NCI-H460 (cell line): ENCODE results near the gene SUPT3H. TPM values are rescaled to one million over a fixed set of nuclear protein-coding genes. Genes with fewer than 3 reads are reported as not detected.

Source experiments
- DNase-seq: peaks from one replicate; pipeline ENCODE4 v3.0.0-alpha.2; 2016; ENCODE audit warnings: low read depth; ENCODE audit errors: extremely low read depth
- total RNA-seq: library from RNA; depleted of rRNA; stranded (reverse); fragments of >200 nt; shearing (Covaris generic); gene quantifications from 2 replicates; pipeline ENCODE4 v1.2.3, GENCODE V29; 2014

SUPT3H gene
- total RNA-seq, 1 experiment from 2014 or later, result 5.9 TPM

DNA sequence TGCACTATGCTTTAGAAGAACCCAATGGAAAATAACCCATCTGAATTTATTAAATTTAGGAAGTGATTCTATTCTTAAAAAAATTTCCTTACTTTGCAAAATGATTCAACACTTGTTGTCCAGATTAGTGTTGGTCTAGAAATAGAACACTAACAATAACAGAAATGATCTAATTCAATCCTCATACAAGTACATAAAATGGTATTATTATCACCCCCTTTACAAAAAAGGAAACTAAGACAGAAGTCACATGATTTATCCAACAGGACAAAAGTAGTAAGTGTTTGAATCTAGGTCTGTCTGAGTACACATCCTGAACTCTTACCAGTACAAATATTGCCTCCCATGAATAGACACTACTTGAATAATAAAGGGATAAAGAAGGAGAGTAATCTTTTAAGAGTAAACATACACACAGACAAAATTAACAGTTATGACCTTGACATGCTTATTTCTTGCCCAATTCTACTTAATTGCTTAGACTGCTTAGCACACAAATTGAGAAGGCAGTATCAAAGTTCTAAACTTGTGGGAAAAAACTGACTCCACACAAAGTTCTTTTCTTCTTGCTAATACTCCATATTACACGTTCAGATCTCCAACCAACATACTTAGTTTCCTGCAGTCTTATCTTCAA lies 245.0 kb downstream of the SUPT3H start:
- no peak for DNase-seq

DNA sequence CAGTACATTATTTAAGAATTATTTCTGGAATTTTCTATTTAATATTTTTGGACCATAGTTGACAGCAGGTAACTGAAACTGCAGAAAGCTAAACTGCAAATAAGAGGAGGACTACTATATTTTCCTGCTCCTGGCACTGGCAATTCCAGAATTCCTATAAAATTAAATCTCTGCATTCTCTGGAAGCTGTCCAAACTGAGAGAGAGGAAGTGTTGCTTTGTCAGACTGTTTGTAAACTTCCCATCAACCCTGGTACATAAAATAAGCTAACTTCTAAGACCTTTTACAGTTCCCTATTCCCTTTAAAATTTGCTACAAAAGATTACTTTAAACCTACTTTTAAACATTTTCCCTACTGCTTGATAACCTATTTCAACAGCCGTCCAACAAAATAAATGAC lies 245.7 kb downstream of the SUPT3H start:
- no peak for DNase-seq

DNA sequence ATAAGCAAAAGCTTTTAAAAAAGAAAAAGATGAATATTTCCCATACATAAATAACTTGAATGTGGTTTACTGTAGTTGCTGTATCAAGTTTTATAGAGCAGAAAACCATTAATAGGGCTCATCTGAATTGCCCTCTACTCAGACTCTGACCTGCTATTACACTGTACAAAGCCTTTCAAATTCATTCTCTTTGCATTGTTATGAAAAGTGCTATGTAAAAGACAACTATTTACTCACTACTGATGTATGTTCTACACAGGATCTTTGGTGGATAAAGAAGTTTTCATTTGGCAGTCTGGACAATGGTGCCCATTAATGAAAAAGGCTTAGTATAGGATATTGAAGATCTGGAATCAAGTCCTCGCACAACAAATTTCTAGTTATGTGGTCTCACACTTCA lies 248.7 kb downstream of the SUPT3H start:
- no peak for DNase-seq

DNA sequence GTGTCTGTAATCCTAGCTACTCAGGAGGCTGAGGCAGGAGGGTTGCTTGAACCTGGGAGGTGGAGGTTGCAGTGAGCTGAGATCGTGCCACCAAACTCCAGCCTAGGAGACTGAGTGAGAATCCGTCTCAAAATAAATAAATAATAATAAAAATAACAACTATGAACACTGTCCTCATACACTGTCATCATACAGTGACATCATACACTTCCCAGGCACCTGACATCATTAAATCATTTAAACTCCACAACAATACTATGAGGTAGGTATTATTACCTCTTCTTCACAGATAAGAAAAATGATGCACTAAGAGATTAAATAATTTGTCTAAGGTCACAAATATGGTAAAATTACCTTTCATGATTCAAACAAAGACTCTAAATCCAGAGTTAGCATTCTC lies 250.5 kb downstream of the SUPT3H start:
- DNase-seq, result no peak

DNA sequence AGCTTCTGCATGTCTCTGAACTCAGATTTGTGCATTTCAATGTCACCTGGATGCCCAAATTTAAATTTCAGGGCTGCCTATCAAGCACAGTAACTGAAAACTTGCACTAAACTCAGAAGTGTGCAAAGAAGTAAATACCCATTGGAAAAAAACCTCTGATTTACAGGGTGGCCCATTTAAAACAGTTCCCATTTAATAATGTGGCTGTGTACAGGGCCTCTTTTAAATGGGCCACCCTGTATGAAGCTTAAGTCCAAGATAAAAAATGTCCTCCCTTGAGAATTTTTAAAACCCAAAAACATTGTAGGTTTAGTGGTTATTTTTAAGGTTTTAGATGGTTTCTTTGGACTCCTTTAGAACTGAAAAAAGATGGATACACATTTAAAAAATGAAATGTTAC lies 251.7 kb downstream of the SUPT3H start:
- no peak for DNase-seq

DNA sequence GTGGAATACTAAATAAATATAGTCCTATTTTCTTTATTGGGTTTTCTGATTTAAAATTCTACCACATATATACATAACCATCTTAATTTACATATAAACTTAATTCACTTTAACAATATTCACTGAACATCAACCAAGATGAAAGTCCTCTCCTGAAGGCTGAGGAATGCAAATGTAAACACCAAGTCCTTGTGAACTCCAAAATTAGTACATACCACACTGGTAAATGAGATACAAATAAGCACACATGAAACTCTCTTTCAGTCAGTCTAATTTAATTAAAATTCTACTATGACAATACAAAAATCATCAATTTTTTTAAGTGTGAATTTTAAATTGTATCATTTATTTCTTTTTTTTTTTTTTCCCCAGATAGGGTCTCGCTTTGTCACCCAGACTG lies 254.7 kb downstream of the SUPT3H start:
- no peak for DNase-seq

DNA sequence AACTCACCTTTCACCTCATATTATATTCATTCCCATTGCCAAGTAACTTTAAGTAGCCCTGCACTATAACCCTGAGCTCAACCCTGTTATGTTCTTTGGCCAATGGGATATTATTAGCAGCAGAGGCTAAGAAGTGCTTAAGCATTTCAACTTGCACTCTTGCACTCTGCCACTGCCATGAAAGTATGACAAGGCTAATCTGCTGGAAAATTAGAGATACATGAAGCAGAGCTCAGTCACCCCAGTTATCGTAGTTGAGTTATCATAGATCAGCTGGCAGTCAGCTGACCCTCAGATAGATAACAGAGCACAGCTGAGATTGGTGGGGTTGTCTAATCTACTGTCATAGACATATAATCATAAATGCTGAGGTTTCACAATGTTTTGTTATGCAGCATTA lies 259.0 kb downstream of the SUPT3H start:
- no peak for DNase-seq

DNA sequence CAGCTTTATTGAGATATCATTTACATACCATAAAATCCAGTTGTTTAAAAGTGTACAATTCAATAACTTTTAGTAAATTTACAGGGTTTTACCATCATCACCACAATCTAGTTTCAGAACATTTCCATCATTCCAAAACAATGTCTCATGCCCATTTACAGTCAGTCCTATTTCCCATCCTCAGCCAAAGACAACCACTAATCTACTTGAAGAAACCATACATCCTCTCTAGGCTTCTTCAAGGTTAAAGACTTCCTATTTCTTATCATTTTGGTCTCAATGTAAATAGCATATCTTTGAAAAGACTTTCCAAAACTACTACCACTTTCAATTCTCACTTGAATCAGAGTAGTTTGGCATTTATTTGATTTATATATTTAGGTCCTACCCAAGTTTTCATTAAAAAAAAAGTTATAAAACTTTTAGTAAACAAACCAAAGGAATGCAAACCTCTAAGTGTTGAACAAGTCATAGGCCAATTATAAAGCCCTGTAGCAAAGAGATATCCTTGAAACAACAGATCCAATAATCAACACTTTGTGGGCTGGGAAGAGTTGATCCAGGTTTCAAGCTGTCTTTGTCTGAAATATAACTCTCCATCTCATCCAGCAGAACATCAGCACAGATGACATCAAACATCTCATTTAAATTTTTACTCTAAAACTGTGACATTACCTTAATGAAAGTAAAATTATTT lies 260.9 kb downstream of the SUPT3H start:
- DNase-seq, result no peak

DNA sequence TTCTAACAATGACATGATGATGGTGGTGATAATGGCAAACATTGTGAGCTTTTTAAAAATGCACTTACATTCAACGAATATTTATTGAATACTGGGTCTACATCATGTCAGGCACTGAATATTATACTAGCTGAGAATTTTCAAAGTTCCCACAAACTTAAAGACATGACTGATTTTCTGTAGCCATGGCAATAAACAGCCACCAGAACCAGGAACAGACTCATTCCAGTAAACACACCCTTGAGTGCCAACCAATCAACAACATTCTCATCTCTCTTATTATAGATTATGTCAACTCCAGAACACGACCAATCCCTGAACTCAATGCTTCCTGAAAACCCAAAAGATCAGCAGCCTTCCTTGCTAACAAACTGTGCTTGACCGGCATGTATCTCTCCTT lies 262.0 kb downstream of the SUPT3H start:
- no peak for DNase-seq

DNA sequence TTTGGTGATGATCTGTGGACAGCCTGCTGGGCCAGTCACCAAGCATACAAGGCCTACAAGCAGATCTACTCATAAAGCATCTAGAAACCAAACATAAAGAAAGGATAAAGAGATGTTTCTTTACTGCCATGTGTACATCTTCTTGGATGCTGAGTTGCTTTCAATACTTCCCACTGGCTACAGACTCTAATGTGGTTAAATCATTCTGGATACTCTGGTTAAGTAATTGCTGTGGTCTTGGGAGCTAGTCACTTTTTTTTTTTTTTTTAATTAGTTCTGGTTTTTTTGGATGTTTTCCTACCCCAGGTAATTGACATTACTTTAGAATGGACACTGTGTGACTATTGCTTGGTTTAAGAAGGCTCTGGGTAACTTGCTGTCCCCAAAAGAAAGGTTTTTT lies 265.0 kb downstream of the SUPT3H start:
- no peak for DNase-seq

DNA sequence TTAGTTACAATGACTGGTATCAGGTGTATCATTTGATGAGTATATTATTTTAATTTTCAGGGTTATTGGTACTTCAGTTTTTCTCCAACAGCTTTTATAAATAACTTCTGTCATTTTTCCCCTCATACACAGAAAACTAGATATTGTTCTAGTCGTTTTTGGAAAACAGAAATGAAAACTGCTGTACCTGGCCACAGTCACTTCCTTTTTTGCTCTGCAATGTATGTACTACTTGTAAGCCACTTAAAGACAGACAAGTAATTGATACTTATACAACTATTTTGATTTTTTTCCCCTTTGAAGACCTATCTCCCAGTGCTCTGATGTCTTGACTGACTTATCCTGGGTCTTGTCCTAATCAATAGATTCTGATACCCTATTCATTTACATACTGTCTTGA lies 268.2 kb downstream of the SUPT3H start:
- DNase-seq, result no peak

DNA sequence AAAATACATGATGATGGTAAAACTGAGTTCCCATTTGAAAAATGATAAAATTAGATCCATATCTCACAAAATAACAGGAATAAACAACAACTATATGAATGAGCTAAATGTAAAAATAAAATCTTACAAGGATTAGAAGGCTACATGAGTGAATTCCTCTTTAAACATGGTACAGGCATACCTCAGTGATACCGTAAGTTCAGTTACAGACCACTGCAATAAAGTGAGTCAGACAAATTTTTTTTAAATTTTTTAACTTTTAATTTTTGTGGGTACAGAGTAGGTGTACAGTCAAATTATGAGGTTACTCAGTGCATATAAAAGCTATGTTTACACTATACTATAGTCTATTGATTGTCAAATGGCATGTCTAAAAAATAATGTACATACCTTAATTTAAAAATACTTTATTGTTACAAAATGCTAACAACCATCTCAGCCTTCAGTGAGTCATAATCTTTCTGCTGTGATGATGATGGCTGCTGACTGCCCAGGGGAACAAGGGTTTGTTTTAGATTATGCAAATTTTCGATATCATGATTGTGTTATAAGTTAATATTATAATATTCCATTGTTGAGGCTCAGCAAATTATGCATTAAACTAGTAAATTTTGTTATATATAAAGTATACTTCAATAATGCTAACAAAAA lies 272.4 kb downstream of the SUPT3H start:
- DNase-seq, result no peak

DNA sequence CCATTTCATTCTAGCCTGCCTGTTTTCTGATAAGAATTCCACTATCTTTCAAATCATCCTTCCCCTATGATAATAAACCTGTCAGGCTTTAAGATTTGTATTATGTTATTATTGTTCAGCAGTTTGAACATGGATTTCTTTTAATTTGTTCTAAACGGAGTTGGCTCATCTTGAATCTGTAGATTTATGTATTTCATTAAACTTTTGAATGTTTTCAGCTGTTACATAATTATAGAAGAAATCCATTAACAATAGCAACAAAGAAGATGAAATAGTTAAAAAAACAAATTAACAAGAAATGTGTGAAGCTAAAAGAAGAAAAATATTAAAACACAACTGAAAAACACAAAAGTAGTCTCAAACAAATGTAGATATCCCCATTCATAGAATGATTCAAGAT lies 273.3 kb downstream of the SUPT3H start:
- DNase-seq, result no peak

DNA sequence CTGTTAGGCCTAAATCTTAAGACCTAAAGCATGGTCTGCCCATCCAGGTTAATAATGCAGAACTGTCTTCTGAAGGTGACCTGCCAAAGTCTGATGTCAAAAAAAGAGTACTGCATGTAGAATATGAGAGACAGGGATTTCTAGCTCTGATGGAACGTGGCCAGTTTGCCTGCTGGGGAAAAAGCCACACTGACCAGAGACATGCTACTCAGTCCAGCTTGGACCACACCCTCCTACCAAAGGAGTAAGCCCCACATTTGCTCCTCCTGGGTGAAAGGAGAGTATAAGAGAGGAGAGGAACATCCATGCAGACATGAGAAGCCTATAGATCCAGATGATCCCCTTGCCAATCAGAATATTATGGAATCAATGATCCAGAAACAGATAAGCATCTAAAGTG lies 279.5 kb downstream of the SUPT3H start:
- DNase-seq, result no peak

DNA sequence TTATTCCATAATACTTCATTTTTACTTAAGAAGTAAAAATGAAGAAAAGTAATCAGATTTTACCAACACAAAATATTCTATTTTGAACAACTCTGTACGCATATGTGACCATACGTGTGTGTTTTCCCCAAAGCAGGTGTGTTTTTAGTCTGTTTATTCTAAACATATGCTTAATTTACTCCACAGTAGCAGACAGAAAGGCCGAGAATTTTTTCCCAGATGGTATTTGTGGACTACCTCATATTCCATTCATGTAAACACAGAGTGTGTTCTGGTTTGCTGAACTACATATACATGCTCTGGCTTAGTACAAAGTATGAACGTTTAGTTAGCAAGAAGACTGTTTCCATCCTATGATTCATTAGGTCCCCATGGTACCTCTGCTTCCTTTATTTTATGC lies 282.9 kb downstream of the SUPT3H start:
- DNase-seq, result no peak

DNA sequence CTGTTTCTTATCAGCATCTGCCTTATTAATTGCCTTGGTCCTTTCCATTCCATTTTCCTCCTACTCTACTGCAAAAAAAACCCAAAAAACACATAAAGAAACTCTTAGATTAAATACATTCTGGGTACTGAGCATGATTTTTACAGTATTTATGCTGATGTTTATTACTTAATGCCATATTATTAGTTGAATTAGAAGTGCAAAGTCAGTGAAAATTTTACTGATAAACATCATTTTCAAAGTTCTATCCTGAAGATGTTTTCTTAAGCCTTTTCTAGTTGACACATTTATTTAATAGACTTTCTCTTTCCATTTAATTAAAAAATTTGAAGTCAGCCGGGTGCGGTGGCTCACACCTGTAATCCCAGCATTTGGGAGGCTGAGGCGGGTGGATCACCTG lies 285.6 kb downstream of the SUPT3H start:
- DNase-seq, result no peak

DNA sequence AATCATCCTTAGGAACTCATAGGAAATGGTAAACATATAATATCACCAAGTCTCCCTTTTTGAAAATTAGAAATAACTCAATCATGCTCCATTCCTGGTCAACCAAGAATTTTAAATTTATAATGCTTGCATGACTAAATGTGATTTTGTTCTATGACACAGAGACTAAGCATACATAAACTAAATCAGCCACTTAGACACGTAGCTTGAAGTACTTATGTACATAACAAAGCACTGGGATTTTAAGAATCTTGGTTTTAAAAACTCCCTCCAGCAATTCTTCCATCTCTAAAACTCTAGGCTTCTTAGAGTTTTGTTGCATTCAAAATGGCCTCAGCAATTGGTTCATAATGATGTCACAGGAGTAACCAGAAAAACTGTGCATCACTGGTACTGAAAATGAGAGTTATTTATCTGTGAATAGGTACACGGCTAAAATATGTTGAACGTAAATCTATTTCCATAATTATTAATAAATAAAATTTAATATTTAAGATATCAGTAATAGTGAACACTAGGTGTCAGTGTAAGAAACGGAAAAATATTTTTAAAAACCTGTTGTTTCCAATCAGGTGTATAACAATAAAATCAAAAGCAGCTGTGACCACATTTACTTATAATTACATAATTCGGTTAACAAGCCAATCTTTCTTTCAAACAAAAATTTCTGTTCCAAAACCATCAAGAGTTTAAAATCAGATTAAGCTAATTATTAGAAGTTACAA lies 291.2 kb downstream of the SUPT3H start:
- no peak for DNase-seq

DNA sequence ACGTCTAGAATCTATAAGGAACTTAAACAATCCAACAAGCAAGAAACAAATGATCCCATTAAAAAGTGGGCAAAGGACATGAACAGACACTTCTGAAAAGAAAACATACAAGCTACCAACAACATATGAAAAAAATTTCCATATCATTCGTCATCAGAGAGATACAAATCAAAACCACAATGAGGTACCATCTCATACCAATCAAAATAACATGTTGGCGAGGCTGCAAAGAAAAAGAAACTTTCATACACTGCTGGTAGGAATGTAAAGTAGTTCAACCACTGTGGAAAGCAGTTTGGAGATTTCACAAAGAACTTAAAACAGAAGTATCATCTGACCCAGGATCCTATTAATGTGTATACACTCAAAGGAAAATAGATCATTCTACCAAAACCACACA lies 293.5 kb downstream of the SUPT3H start:
- no peak for DNase-seq

DNA sequence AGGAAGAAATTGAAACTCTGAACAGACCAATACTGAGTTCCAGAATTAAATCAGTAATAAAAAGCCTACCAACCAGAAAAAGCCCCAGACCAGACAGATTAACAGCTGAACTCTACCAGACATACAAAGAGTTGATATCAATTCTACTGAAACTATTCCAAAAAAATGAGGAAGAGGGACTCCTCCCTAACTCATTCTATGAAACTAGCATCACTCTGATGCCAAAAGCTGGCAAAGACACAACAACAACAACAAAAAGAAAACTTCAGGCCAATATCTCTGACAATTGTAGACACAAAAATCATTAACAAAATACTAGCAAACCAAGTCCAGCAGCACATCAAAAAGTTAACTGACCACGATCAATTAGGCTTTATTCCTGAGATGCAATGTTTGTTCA lies 295.6 kb downstream of the SUPT3H start:
- no peak for DNase-seq

DNA sequence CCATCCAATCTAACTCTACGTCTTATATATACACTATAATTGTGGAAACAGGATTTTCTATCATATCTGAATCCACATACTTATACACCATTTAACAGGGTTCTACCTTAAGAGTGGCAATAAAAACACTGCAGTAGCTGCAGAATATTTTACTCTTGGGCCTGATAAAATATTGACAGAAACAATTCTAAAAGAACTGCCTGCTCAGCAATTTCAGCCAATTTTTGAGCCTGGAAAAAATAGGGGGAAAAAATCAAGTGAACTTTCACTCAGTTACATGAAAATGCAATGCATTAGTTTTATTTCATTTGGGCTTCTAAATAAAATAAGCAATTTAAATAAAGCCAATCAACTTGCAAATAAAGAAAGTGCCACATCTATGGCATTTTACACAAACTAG lies 296.1 kb downstream of the SUPT3H start:
- DNase-seq, result no peak

DNA sequence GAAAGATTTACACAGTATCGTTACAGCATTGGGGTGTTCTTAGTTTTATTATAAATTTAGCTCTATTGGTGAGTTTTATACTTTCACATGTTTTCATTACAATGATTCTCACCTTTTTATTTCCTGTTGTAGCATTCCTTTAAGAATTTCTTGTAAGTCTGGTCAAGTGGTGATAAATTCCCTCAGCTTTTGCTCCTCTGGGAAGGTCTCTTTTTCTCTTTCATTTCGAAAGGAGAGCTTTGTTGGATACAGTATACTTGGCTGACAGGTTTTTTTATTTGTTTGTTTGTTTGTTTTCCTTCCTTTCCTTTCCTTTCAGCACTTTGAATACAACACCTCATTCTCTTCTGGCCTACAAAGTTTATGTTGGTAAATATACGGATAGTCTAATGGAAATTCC lies 299.3 kb downstream of the SUPT3H start:
- no peak for DNase-seq
